GM21825 (cell line): ENCODE data around the gene NFATC4.
"Not testable (repeated sequence)": the region's sequence is repeated elsewhere in the genome, so short reads cannot be mapped to it uniquely, and the experiment has no call there.

Experiments used
- ATAC-seq: cut with Tn5 transposase; IDR thresholded peaks from one replicate; pipeline ENCODE4 v1.9.1; 2021; ENCODE audit warnings: mild to moderate bottlenecking, moderate library complexity; ENCODE audit not compliant: unreplicated experiment

Gene NFATC4

GRCh38 chr14:24366721-24367513 is 1.1 kb upstream of the NFATC4 start:
- peak; percentile 55 for ATAC-seq

- no peak for ATAC-seq
Observed at GRCh38 chr14:24368212-24368561, 203 bp downstream of the NFATC4 start.

GRCh38 chr14:24368562-24369252 is 723 bp downstream of the NFATC4 start:
- no peak for ATAC-seq

GRCh38 chr14:24369463-24369862 is 1.5 kb downstream of the NFATC4 start:
- no peak for ATAC-seq

- ATAC-seq: no peak
Observed at GRCh38 chr14:24369907-24370687, 2.1 kb downstream of the NFATC4 start.

- no peak for ATAC-seq
Observed at GRCh38 chr14:24370748-24371147, 2.8 kb downstream of the NFATC4 start.

- not testable (repeated sequence) for ATAC-seq
Observed at GRCh38 chr14:24371605-24372004, 3.6 kb downstream of the NFATC4 start.

GRCh38 chr14:24372701-24373416 is 4.9 kb downstream of the NFATC4 start:
- no peak for ATAC-seq

GRCh38 chr14:24376448-24377070 is 8.6 kb downstream of the NFATC4 start:
- ATAC-seq: no peak

- ATAC-seq: no peak
Observed at GRCh38 chr14:24377126-24377525, 9.1 kb downstream of the NFATC4 start.

- no peak for ATAC-seq
Observed at GRCh38 chr14:24377657-24378056, 9.7 kb downstream of the NFATC4 start.

GRCh38 chr14:24378327-24378726 is 10.3 kb downstream of the NFATC4 start:
- no peak for ATAC-seq

- ATAC-seq: no peak
Observed at GRCh38 chr14:24378981-24379906, 11.3 kb downstream of the NFATC4 start.

GRCh38 chr14:24379907-24380730 is 12.1 kb downstream of the NFATC4 start:
- ATAC-seq: no peak

- ATAC-seq: no peak
Observed at GRCh38 chr14:24381363-24382063, 13.5 kb downstream of the NFATC4 start.

GRCh38 chr14:24382064-24382371 is 14.0 kb downstream of the NFATC4 start:
- ATAC-seq: no peak

GRCh38 chr14:24384169-24384568 is 16.2 kb downstream of the NFATC4 start:
- no peak for ATAC-seq

GRCh38 chr14:24385524-24385923 is 17.5 kb downstream of the NFATC4 start:
- no peak for ATAC-seq
